Panc1 (cell line): Measurements from ENCODE around the gene NEB.

Experiments
- POLR2AphosphoS5 ChIP-seq: IDR thresholded peaks from 2 replicates; pipeline ENCODE4 v1.6.1; 2012; ENCODE audit warnings: mild to moderate bottlenecking, low read depth, low read length, moderate library complexity
- SIN3A ChIP-seq: IDR thresholded peaks from 2 replicates; pipeline ENCODE4 v1.6.1; 2012; ENCODE audit warnings: low read depth, mild to moderate bottlenecking, low read length, moderate library complexity, borderline replicate concordance; ENCODE audit not compliant: insufficient read depth
- TCF7L2 ChIP-seq: IDR thresholded peaks from 2 replicates; pipeline ENCODE4 v1.6.1; 2011; ENCODE audit warnings: mild to moderate bottlenecking, low read depth, low read length, inconsistent platforms
- TF ChIP-seq, protein P1 (sequence below), 2 experiments: IDR thresholded peaks; 2 replicates each; pipeline ENCODE4 v1.6.1; 2011 to 2012; ENCODE audit warnings: low read depth in 2 of 2, control low read depth in 1 of 2, low read length in 1 of 2, mild to moderate bottlenecking in 1 of 2, moderate library complexity in 1 of 2; ENCODE audit not compliant: insufficient read depth in 1 of 2
- TF ChIP-seq, protein P2 (sequence below): fragments of 450-650 bp; IDR thresholded peaks from 2 replicates; pipeline ENCODE4 v1.5.1; 2017; ENCODE audit warnings: mild to moderate bottlenecking

DNA sequence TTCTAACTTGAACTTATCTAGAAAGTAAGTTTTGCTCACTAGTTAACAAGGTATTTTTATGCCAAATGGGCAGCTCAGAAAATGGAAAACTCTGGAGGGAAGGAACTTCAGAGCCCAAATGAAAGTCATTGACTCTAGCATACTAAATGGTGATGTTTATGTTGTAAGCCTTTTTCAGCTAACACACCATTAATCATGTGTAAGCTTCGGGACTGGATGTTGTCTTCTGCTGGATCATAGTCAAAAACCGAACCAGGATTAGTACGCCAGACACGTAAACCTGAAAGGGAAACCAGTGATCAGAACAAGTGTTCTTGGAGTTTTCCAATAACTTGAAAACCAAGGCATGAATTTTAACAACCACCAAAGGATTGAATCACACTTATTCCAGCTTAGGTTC, 242.8 kb downstream of the NEB start:
- TF ChIP-seq, protein P1, sequence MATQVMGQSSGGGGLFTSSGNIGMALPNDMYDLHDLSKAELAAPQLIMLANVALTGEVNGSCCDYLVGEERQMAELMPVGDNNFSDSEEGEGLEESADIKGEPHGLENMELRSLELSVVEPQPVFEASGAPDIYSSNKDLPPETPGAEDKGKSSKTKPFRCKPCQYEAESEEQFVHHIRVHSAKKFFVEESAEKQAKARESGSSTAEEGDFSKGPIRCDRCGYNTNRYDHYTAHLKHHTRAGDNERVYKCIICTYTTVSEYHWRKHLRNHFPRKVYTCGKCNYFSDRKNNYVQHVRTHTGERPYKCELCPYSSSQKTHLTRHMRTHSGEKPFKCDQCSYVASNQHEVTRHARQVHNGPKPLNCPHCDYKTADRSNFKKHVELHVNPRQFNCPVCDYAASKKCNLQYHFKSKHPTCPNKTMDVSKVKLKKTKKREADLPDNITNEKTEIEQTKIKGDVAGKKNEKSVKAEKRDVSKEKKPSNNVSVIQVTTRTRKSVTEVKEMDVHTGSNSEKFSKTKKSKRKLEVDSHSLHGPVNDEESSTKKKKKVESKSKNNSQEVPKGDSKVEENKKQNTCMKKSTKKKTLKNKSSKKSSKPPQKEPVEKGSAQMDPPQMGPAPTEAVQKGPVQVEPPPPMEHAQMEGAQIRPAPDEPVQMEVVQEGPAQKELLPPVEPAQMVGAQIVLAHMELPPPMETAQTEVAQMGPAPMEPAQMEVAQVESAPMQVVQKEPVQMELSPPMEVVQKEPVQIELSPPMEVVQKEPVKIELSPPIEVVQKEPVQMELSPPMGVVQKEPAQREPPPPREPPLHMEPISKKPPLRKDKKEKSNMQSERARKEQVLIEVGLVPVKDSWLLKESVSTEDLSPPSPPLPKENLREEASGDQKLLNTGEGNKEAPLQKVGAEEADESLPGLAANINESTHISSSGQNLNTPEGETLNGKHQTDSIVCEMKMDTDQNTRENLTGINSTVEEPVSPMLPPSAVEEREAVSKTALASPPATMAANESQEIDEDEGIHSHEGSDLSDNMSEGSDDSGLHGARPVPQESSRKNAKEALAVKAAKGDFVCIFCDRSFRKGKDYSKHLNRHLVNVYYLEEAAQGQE (IDR thresholded peaks at IDR 0.05; ENCODE audit: insufficient read depth in 1 of 2, low read depth in 2 of 2, low read length in 1 of 2), result no peak
- TF ChIP-seq POLR2AphosphoS5, result no peak
- TF ChIP-seq, protein P2, sequence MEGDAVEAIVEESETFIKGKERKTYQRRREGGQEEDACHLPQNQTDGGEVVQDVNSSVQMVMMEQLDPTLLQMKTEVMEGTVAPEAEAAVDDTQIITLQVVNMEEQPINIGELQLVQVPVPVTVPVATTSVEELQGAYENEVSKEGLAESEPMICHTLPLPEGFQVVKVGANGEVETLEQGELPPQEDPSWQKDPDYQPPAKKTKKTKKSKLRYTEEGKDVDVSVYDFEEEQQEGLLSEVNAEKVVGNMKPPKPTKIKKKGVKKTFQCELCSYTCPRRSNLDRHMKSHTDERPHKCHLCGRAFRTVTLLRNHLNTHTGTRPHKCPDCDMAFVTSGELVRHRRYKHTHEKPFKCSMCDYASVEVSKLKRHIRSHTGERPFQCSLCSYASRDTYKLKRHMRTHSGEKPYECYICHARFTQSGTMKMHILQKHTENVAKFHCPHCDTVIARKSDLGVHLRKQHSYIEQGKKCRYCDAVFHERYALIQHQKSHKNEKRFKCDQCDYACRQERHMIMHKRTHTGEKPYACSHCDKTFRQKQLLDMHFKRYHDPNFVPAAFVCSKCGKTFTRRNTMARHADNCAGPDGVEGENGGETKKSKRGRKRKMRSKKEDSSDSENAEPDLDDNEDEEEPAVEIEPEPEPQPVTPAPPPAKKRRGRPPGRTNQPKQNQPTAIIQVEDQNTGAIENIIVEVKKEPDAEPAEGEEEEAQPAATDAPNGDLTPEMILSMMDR, result no peak
- no peak for TF ChIP-seq TCF7L2
- TF ChIP-seq SIN3A, result no peak
